SU-DHL-6 (cell line): ENCODE data around the gene SCN9A.

ENCODE experiments used
- H2AFZ ChIP-seq: fragments of 200-600 bp; sonication (generic); 2 replicates; pipeline ENCODE4 v1.6.1; 2014; ENCODE audit warnings: low read depth, mild to moderate bottlenecking, moderate library complexity, mixed read lengths, antibody characterized with exemption, low read length; ENCODE audit not compliant: severe bottlenecking
- H3F3A ChIP-seq: fragments of 200-600 bp; shearing (Covaris generic); 2 replicates; pipeline ENCODE4 v1.6.0; 2016; ENCODE audit warnings: antibody characterized with exemption, mild to moderate bottlenecking; ENCODE audit not compliant: insufficient read depth
- H3K27ac ChIP-seq: fragments of 200-600 bp; sonication (generic); 2 replicates; pipeline ENCODE4 v1.5.1; 2016; ENCODE audit warnings: low read depth, mild to moderate bottlenecking, low read length, moderate library complexity, mixed read lengths
- H3K27me3 ChIP-seq: fragments of 200-600 bp; sonication (generic), shearing (Covaris generic); 2 replicates; pipeline ENCODE4 v1.6.0; 2014; ENCODE audit warnings: mild to moderate bottlenecking, low read length
- H3K36me3 ChIP-seq: fragments of 200-600 bp; sonication (generic); 2 replicates; pipeline ENCODE4 v1.6.1; 2014; ENCODE audit warnings: mild to moderate bottlenecking, low read length, mixed read lengths
- H3K4me2 ChIP-seq: fragments of 300-600, 200-600 bp; shearing (Covaris generic), sonication (generic); 2 replicates; pipeline ENCODE4 v1.6.0; 2014; ENCODE audit warnings: low read length, low read depth, mild to moderate bottlenecking; ENCODE audit not compliant: poor library complexity, severe bottlenecking
- H3K4me3 ChIP-seq: fragments of 200-600 bp; sonication (generic); 2 replicates; pipeline ENCODE4 v1.5.1; 2014; ENCODE audit warnings: antibody characterized with exemption, low read length, mild to moderate bottlenecking, mixed read lengths; ENCODE audit not compliant: insufficient read depth, poor library complexity, severe bottlenecking
- H3K79me2 ChIP-seq: fragments of 200-600 bp; sonication (generic); 2 replicates; pipeline ENCODE4 v1.6.1; 2014; ENCODE audit warnings: mild to moderate bottlenecking, low read length, moderate library complexity; ENCODE audit not compliant: insufficient read depth
- H3K9ac ChIP-seq: fragments of 200-600 bp; sonication (generic); 2 replicates; pipeline ENCODE4 v1.7.0; 2014; ENCODE audit warnings: mild to moderate bottlenecking, low read length
- H3K9me2 ChIP-seq: fragments of 200-600 bp; sonication (generic); replicated peaks from 2 replicates; pipeline ENCODE4 v1.6.1; 2014; ENCODE audit warnings: low read length; ENCODE audit not compliant: insufficient read depth
- H3K9me3 ChIP-seq: fragments of 200-600 bp; sonication (generic); 2 replicates; pipeline ENCODE4 v1.6.1; 2014; ENCODE audit warnings: low read length, mixed read lengths; ENCODE audit not compliant: insufficient read depth
- H4K20me1 ChIP-seq: fragments of 200-600 bp; sonication (generic); 2 replicates; pipeline ENCODE4 v1.6.1; 2014; ENCODE audit warnings: low read depth, mild to moderate bottlenecking, antibody characterized with exemption, low read length, moderate library complexity, mixed read lengths
- EZH2phosphoT487 ChIP-seq: fragments of 200-600 bp; sonication (generic), shearing (Covaris generic); conservative IDR thresholded peaks from 2 replicates; pipeline ENCODE4 v1.6.1; 2018; ENCODE audit warnings: mild to moderate bottlenecking, antibody characterized with exemption, low read length, moderate library complexity, mixed read lengths
- TF ChIP-seq, protein P1 (sequence below): fragments of 200-600 bp; sonication (generic); IDR thresholded peaks from one replicate; pipeline ENCODE4 v1.5.1; 2017; ENCODE audit warnings: antibody characterized with exemption, mild to moderate bottlenecking, low read length, moderate library complexity; ENCODE audit not compliant: insufficient read depth, poor library complexity, severe bottlenecking

SCN9A gene

GRCh38 chr2:166152064-166152463 lies 223.7 kb downstream of the SCN9A start:
- Histone ChIP-seq H2AFZ (no peak overlapping the region), H3K36me3 (no peaks in the 10 kb centered on the region), H3F3A (no peaks in the 10 kb centered on the region), H3K9me3 (no peaks in the 10 kb centered on the region), H3K9ac (no peak overlapping the region), H3K4me2 (no peak overlapping the region), H3K27ac (no peak overlapping the region), H3K79me2 (no peaks in the 10 kb centered on the region), H3K4me3 (no peak overlapping the region), H3K27me3 (no peaks in the 10 kb centered on the region), H3K9me2 (no peaks in the 10 kb centered on the region), H4K20me1 (no peaks in the 10 kb centered on the region)
- TF ChIP-seq, protein P1, sequence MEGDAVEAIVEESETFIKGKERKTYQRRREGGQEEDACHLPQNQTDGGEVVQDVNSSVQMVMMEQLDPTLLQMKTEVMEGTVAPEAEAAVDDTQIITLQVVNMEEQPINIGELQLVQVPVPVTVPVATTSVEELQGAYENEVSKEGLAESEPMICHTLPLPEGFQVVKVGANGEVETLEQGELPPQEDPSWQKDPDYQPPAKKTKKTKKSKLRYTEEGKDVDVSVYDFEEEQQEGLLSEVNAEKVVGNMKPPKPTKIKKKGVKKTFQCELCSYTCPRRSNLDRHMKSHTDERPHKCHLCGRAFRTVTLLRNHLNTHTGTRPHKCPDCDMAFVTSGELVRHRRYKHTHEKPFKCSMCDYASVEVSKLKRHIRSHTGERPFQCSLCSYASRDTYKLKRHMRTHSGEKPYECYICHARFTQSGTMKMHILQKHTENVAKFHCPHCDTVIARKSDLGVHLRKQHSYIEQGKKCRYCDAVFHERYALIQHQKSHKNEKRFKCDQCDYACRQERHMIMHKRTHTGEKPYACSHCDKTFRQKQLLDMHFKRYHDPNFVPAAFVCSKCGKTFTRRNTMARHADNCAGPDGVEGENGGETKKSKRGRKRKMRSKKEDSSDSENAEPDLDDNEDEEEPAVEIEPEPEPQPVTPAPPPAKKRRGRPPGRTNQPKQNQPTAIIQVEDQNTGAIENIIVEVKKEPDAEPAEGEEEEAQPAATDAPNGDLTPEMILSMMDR: no peak
- no peak for TF ChIP-seq EZH2phosphoT487

- Histone ChIP-seq H3F3A (no peaks in the 10 kb centered on the region), H3K36me3 (no peaks in the 10 kb centered on the region), H3K27ac (no peak overlapping the region)
These were observed 227.0 kb downstream of the SCN9A start for GRCh38 chr2:166148500-166149400.

DNA sequence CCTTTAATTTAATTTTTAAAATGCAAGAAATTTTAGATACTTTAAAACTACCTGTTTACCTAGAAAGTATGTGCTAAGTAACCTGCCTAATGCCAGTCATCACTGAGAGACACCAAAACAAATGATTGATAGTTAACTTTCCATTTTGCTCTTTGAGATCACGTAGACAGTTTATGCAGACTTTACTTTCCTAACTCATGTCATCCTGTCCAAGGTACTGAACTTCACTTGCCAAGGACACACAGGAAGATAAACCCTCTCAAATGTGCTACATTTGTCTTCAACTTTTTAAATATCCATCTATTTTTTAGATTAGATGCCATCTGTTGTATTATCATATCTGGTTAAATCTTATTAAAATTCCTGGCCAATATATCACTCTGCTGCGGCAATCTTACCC lies 227.9 kb downstream of the SCN9A start:
- Histone ChIP-seq H3K9me2 (no peaks in the 10 kb centered on the region), H4K20me1 (no peaks in the 10 kb centered on the region), H3K4me2 (no peak overlapping the region), H3K36me3 (no peaks in the 10 kb centered on the region), H3K27me3 (no peaks in the 10 kb centered on the region), H3F3A (no peaks in the 10 kb centered on the region), H2AFZ (no peak overlapping the region), H3K9me3 (no peaks in the 10 kb centered on the region), H3K79me2 (no peaks in the 10 kb centered on the region), H3K27ac (no peak overlapping the region), H3K9ac (no peak overlapping the region), H3K4me3 (no peak overlapping the region)
- no peak for TF ChIP-seq EZH2phosphoT487
- TF ChIP-seq, protein P1: no peak

More at GRCh38 chr2:166148500-166149400, 227.0 kb downstream of the SCN9A start:
- no peaks in the 10 kb centered on the region for H3K9me2 ChIP-seq
- H4K20me1 ChIP-seq: no peaks in the 10 kb centered on the region
- no peak overlapping the region for H3K4me2 ChIP-seq
- no peak overlapping the region for H2AFZ ChIP-seq
- no peak overlapping the region for H3K4me3 ChIP-seq
- no peaks in the 10 kb centered on the region for H3K27me3 ChIP-seq
- no peaks in the 10 kb centered on the region for H3K79me2 ChIP-seq
- TF ChIP-seq, protein P1: no peak
- TF ChIP-seq EZH2phosphoT487: no peak
- H3K9ac ChIP-seq: no peak overlapping the region
- H3K9me3 ChIP-seq: no peaks in the 10 kb centered on the region
